ENCODE measurements around the gene DRD2. TPM values are rescaled to one million over a fixed set of nuclear protein-coding genes. Genes with fewer than 3 reads are reported as not detected.

DRD2 gene
- total and polyA plus RNA-seq, 7 donors, result 0.03 to 0.24 (median 0.14) TPM; not detected in 1

GRCh38 chr11:113412675-113413074, 62.5 kb downstream of the DRD2 start:
- intact Hi-C loops (cut with DNase I), result no loop called here
- TF ChIP-seq, protein P1, sequence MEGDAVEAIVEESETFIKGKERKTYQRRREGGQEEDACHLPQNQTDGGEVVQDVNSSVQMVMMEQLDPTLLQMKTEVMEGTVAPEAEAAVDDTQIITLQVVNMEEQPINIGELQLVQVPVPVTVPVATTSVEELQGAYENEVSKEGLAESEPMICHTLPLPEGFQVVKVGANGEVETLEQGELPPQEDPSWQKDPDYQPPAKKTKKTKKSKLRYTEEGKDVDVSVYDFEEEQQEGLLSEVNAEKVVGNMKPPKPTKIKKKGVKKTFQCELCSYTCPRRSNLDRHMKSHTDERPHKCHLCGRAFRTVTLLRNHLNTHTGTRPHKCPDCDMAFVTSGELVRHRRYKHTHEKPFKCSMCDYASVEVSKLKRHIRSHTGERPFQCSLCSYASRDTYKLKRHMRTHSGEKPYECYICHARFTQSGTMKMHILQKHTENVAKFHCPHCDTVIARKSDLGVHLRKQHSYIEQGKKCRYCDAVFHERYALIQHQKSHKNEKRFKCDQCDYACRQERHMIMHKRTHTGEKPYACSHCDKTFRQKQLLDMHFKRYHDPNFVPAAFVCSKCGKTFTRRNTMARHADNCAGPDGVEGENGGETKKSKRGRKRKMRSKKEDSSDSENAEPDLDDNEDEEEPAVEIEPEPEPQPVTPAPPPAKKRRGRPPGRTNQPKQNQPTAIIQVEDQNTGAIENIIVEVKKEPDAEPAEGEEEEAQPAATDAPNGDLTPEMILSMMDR (IDR thresholded peaks at IDR 0.05), result no peak
- H3K4me1 ChIP-seq, result no peaks in the 10 kb centered on the region

DNA sequence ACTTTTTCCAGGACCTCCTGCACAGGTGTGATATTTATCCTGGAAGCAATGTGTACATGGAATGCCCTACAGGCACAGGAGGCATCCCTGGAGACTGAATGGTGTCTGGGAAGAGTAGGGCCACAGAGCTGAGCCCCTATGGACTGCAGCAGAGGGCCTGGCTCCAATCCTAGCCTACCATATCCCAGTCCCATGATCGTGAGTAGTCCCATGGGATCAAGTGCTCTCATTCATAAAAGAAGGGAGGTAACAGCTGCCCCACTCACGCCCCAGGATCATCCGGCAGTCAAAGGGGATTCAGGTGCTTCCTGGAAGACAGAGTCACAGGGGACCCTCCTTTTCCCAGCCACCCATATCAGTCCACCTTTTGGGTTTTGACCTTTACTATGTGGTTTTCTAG, 63.7 kb downstream of the DRD2 start:
- H3K27ac ChIP-seq, result no peak overlapping the region
- WGBS, 3 donors, result 34 to 55% (median 39%) methylated on average over 2 to 3 of the region's 3 CpGs
- no peaks in the 10 kb centered on the region for H3K4me1 ChIP-seq
- DNase-seq, result no peak
- H3K4me3 ChIP-seq, result no peak overlapping the region
- H3K27me3 ChIP-seq (ENCODE audit: insufficient read depth in 3 of 3, low read length in 2 of 3), result peaks cover 0 to 2% (median 0%) of the 10 kb centered on the region in 3 donors
- no peaks in the 10 kb centered on the region for H3K36me3 ChIP-seq (ENCODE audit: insufficient read depth in 1 of 2, low read depth in 1 of 2)
- intact Hi-C loops (cut with DNase I), result no loop called here
- TF ChIP-seq, protein P1 (IDR thresholded peaks at IDR 0.05), result no peak
- H3K9me3 ChIP-seq, result no peaks in the 10 kb centered on the region
- no peak for ATAC-seq

More at GRCh38 chr11:113412675-113413074, 62.5 kb downstream of the DRD2 start:
- 82 to 92% (median 86%) methylated on average over 9 of the region's 9 CpGs for WGBS, 3 donors
- Histone ChIP-seq H3K27me3 (ENCODE audit: insufficient read depth in 3 of 3, low read length in 2 of 3) (peaks cover 0 to 2% (median 0%) of the 10 kb centered on the region in 3 donors), H3K36me3 (ENCODE audit: insufficient read depth in 1 of 2, low read depth in 1 of 2) (no peaks in the 10 kb centered on the region), H3K4me3 (no peak overlapping the region), H3K9me3 (no peaks in the 10 kb centered on the region), H3K27ac (no peak overlapping the region)
- ATAC-seq (no peak), DNase-seq (no peak)

GRCh38 chr11:113410414-113411135, 64.6 kb downstream of the DRD2 start:
- Histone ChIP-seq H3K27ac (no peak overlapping the region), H3K27me3 (ENCODE audit: insufficient read depth in 3 of 3, low read length in 2 of 3) (peaks cover 0 to 2% (median 0%) of the 10 kb centered on the region in 3 donors), H3K36me3 (ENCODE audit: insufficient read depth in 1 of 2, low read depth in 1 of 2) (no peaks in the 10 kb centered on the region), H3K4me3 (no peak overlapping the region), H3K4me1 (no peaks in the 10 kb centered on the region), H3K9me3 (no peaks in the 10 kb centered on the region)
- TF ChIP-seq, protein P1 (IDR thresholded peaks at IDR 0.05), result no peak
- WGBS, 3 donors, result 89 to 91% (median 91%) methylated on average over 21 of the region's 21 CpGs
- DNase-seq (no peak), ATAC-seq (no peak)
- intact Hi-C loops (cut with DNase I), result no loop called here

GRCh38 chr11:113409526-113409925, 65.7 kb downstream of the DRD2 start:
- Histone ChIP-seq H3K27me3 (ENCODE audit: insufficient read depth in 3 of 3, low read length in 2 of 3) (peaks cover 0 to 2% (median 0%) of the 10 kb centered on the region in 3 donors), H3K4me3 (no peak overlapping the region), H3K9me3 (no peaks in the 10 kb centered on the region), H3K4me1 (no peaks in the 10 kb centered on the region), H3K27ac (no peak overlapping the region), H3K36me3 (ENCODE audit: insufficient read depth in 1 of 2, low read depth in 1 of 2) (no peaks in the 10 kb centered on the region)
- TF ChIP-seq, protein P1 (IDR thresholded peaks at IDR 0.05), result no peak
- ATAC-seq (no peak), DNase-seq (no peak)
- 64 to 78% (median 76%) methylated on average over 3 of the region's 3 CpGs for WGBS, 3 donors
- intact Hi-C loops (cut with DNase I), result no loop called here
